HepG2 (cell line): ENCODE results near the gene SRC.

ENCODE experiments used
- EP300 ChIP-seq, 3 experiments: sonication (generic) in 1 of 3; formaldehyde crosslinking in 1 of 3; IDR thresholded peaks; 2 replicates each; pipeline versions ENCODE4 v1.5.1 to v1.6.1; 2011 to 2020; ENCODE audit warnings: low read depth in 2 of 3, low read length in 2 of 3, borderline replicate concordance in 1 of 3, improper control_type of control experiment in 1 of 3, mild to moderate bottlenecking in 1 of 3, missing genetic modification reagents in 1 of 3, moderate library complexity in 1 of 3
- YY1 ChIP-seq: IDR thresholded peaks from 2 replicates; pipeline ENCODE4 v1.6.1; 2011; ENCODE audit warnings: low read length, low read depth, moderate library complexity, mild to moderate bottlenecking; ENCODE audit not compliant: insufficient read depth, insufficient replicate concordance
- ZNF24 ChIP-seq: fragments of 450-650 bp; IDR thresholded peaks from 2 replicates; pipeline ENCODE4 v1.6.1; 2017; ENCODE audit warnings: antibody characterized with exemption, mild to moderate bottlenecking
- TF ChIP-seq, protein P1 (sequence below): sonication (generic); formaldehyde crosslinking; IDR thresholded peaks from 2 replicates; pipeline ENCODE4 v1.4.0; 2020; ENCODE audit warnings: missing genetic modification reagents
- TF ChIP-seq, protein P2 (sequence below): sonication (generic); formaldehyde crosslinking; IDR thresholded peaks from 2 replicates; pipeline ENCODE4 v1.5.0; 2020; ENCODE audit warnings: mild to moderate bottlenecking, missing genetic modification reagents, moderate library complexity

DNA sequence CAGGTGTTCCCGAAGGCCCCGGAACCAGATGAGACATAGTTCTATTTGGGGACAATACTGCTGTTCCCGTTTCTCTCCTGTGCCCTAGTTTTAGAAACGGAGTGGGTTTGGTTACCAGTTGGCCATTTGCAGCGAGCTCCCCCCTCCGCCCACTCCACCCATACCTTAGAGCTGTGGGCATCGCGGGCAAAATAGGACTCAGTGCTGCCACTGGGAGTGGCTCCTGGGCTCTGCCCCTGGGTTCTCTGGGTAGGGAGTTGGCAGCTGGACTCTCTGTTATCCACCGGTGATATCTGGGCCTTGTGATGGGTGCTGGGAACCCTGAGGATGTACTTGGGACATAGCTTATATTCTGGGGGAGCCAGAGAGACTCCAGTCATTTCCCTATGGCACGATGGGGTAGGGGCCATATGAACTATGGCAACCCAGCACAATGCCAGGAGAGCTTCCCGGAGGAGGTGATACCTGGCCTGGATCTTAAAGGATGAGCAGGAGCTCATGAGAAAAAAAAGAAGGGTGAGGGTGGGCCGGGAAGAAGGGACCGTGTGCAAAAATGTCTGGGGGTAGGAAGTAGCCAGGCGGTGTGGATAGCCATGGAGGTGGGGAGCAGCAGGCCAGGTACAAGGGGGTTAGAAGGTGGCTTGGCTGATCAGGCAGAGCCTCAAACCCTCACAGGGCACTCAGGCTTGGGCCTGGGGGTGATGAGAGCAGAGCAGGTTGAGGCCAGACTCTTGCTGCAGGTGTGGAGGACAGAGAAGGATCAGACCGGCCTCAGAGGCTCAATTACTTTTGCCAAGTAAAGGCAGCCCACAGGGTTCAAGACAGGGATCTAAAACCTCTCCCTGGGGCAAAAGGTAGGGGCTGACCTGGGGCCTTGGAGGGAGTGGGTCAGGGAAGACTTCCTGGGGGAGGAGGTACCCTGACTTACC, 9.6 kb downstream of the SRC start:
- no peak for TF ChIP-seq YY1
- TF ChIP-seq EP300 (IDR thresholded peaks at IDR 0.05; ENCODE audit: low read depth in 2 of 2, low read length in 2 of 2): no peak
- no peak for TF ChIP-seq EP300 (CRISPR knock-in tag; IDR thresholded peaks at IDR 0.05; ENCODE audit: borderline replicate concordance)
- TF ChIP-seq, protein P1, sequence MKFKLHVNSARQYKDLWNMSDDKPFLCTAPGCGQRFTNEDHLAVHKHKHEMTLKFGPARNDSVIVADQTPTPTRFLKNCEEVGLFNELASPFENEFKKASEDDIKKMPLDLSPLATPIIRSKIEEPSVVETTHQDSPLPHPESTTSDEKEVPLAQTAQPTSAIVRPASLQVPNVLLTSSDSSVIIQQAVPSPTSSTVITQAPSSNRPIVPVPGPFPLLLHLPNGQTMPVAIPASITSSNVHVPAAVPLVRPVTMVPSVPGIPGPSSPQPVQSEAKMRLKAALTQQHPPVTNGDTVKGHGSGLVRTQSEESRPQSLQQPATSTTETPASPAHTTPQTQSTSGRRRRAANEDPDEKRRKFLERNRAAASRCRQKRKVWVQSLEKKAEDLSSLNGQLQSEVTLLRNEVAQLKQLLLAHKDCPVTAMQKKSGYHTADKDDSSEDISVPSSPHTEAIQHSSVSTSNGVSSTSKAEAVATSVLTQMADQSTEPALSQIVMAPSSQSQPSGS: no peak
- TF ChIP-seq, protein P2, sequence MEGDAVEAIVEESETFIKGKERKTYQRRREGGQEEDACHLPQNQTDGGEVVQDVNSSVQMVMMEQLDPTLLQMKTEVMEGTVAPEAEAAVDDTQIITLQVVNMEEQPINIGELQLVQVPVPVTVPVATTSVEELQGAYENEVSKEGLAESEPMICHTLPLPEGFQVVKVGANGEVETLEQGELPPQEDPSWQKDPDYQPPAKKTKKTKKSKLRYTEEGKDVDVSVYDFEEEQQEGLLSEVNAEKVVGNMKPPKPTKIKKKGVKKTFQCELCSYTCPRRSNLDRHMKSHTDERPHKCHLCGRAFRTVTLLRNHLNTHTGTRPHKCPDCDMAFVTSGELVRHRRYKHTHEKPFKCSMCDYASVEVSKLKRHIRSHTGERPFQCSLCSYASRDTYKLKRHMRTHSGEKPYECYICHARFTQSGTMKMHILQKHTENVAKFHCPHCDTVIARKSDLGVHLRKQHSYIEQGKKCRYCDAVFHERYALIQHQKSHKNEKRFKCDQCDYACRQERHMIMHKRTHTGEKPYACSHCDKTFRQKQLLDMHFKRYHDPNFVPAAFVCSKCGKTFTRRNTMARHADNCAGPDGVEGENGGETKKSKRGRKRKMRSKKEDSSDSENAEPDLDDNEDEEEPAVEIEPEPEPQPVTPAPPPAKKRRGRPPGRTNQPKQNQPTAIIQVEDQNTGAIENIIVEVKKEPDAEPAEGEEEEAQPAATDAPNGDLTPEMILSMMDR: no peak
- TF ChIP-seq ZNF24: no peak
